ENCODE results near the gene CCDC152.
"Not testable (repeated sequence)": the region's sequence is repeated elsewhere in the genome, so short reads cannot be mapped to it uniquely, and the experiment has no call there.

DNA sequence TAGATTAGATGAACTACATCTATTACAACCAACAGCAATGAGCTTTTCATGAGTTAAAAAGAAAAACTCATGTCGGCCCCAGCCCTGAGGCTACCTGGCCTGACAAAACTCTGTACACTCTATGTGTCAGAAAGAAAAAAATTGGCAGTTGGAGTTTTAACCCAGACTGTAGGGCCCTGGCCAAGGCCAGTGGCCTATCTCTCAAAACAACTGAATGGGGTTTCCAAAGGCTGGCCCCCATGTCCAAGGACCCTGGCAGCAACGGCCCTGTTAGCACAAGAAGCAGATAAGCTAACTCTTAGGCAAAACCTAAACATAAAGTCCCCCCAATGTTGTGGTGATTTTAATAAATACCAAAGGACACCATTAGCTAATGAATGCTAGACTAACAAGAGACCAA lies 59.9 kb downstream of the CCDC152 start:
- TF ChIP-seq, protein P1, sequence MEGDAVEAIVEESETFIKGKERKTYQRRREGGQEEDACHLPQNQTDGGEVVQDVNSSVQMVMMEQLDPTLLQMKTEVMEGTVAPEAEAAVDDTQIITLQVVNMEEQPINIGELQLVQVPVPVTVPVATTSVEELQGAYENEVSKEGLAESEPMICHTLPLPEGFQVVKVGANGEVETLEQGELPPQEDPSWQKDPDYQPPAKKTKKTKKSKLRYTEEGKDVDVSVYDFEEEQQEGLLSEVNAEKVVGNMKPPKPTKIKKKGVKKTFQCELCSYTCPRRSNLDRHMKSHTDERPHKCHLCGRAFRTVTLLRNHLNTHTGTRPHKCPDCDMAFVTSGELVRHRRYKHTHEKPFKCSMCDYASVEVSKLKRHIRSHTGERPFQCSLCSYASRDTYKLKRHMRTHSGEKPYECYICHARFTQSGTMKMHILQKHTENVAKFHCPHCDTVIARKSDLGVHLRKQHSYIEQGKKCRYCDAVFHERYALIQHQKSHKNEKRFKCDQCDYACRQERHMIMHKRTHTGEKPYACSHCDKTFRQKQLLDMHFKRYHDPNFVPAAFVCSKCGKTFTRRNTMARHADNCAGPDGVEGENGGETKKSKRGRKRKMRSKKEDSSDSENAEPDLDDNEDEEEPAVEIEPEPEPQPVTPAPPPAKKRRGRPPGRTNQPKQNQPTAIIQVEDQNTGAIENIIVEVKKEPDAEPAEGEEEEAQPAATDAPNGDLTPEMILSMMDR (IDR thresholded peaks at IDR 0.05; ENCODE audit: extremely low read depth in 1 of 2, insufficient read depth in 1 of 2, low read depth in 1 of 2, low read length in 2 of 2) = not testable (repeated sequence)
- not testable (repeated sequence) for TF ChIP-seq POLR2AphosphoS5 (IDR thresholded peaks at IDR 0.05; ENCODE audit: insufficient read depth, low read depth, low read length); POLR2A (IDR thresholded peaks at IDR 0.05; ENCODE audit: low read depth, low read length); JUN (IDR thresholded peaks at IDR 0.05; ENCODE audit: borderline replicate concordance, insufficient read depth, insufficient read length, low read depth); EZH2 (IDR thresholded peaks at IDR 0.05; ENCODE audit: borderline replicate concordance, low read depth, low read length, severe bottlenecking)
- TF ChIP-seq, protein P2, sequence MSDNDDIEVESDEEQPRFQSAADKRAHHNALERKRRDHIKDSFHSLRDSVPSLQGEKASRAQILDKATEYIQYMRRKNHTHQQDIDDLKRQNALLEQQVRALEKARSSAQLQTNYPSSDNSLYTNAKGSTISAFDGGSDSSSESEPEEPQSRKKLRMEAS (IDR thresholded peaks at IDR 0.05; ENCODE audit: insufficient read depth, insufficient read length) = not testable (repeated sequence)
